Measurements from ENCODE around the gene FSTL4. TPM values are rescaled to one million over a fixed set of nuclear protein-coding genes. Genes with fewer than 3 reads are reported as not detected.

The FSTL4 gene
- total RNA-seq, 2 donors from 2014 or later, result 4.5 to 10.1 TPM

GRCh38 chr5:133440467-133441115, 171.8 kb downstream of the FSTL4 start:
- intact Hi-C loops (cut with DNase I), result no loop called here
- Histone ChIP-seq H3K4me3 (no peak overlapping the region), H3K27ac (no peak overlapping the region), H3K9me3 (no peaks in the 10 kb centered on the region), H3K27me3 (replicated peaks; ENCODE audit: insufficient read depth) (no peaks in the 10 kb centered on the region), H3K4me1 (replicated peaks) (no peaks in the 10 kb centered on the region), H3K36me3 (no peaks in the 10 kb centered on the region)
- TF ChIP-seq POLR2AphosphoS5 (IDR thresholded peaks at IDR 0.05) (no peak), POLR2A (IDR thresholded peaks at IDR 0.05) (no peak), CTCF (IDR thresholded peaks at IDR 0.05) (no peak)
- 72% methylated on average over 6 of the region's 7 CpGs for WGBS
- no peak for DNase-seq (ENCODE audit: low spot score)

DNA sequence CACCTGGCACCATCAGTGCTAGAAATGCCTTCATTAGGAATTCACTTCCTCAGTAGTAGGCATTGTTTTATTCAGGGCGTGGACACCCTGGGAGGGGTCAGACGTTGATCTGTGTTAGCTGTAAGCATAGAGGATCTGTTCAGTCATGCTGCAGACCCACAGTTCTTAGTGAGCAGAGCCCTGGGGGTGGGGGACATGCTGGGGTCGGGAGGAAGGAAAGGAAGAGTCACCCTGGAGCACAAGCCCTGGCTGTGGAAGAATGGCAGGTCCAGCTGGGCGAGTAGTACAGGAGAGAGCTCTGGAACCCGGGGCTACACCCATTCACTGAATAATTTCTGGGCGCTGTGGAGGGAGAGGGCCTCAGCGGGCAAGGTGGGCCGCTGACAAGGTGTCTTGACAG, 172.5 kb downstream of the FSTL4 start:
- no peaks in the 10 kb centered on the region for H3K36me3 ChIP-seq

GRCh38 chr5:133438487-133438886, 173.9 kb downstream of the FSTL4 start:
- H3K4me1 ChIP-seq (replicated peaks), result no peaks in the 10 kb centered on the region
- H3K27ac ChIP-seq, result no peak overlapping the region
- H3K27me3 ChIP-seq (replicated peaks; ENCODE audit: insufficient read depth), result no peaks in the 10 kb centered on the region
- TF ChIP-seq POLR2A (IDR thresholded peaks at IDR 0.05) (no peak), CTCF (IDR thresholded peaks at IDR 0.05) (no peak), POLR2AphosphoS5 (IDR thresholded peaks at IDR 0.05) (no peak)
- H3K4me3 ChIP-seq, result no peak overlapping the region
- 96% methylated on average over 3 of the region's 3 CpGs for WGBS
- H3K9me3 ChIP-seq, result no peaks in the 10 kb centered on the region
- intact Hi-C loops (cut with DNase I), result no loop called here
- H3K36me3 ChIP-seq, result no peaks in the 10 kb centered on the region
- DNase-seq (ENCODE audit: low spot score), result no peak

More for the DNA sequence above, 172.5 kb downstream of the FSTL4 start:
- Histone ChIP-seq H3K9me3 (no peaks in the 10 kb centered on the region), H3K4me3 (no peak overlapping the region), H3K4me1 (replicated peaks) (no peaks in the 10 kb centered on the region), H3K27me3 (replicated peaks; ENCODE audit: insufficient read depth) (no peaks in the 10 kb centered on the region), H3K27ac (no peak overlapping the region)
- intact Hi-C loops (cut with DNase I), result no loop called here
- TF ChIP-seq POLR2A (IDR thresholded peaks at IDR 0.05), result no peak
- TF ChIP-seq CTCF (IDR thresholded peaks at IDR 0.05), result no peak
- no peak for TF ChIP-seq POLR2AphosphoS5 (IDR thresholded peaks at IDR 0.05)
- WGBS, result 66% methylated on average over 8 of the region's 8 CpGs
- no peak for DNase-seq (ENCODE audit: low spot score)

- Histone ChIP-seq H3K27ac (no peak overlapping the region), H3K4me3 (no peak overlapping the region), H3K27me3 (replicated peaks; ENCODE audit: insufficient read depth) (no peaks in the 10 kb centered on the region), H3K4me1 (replicated peaks) (no peaks in the 10 kb centered on the region), H3K9me3 (no peaks in the 10 kb centered on the region), H3K36me3 (no peaks in the 10 kb centered on the region)
- no peak for DNase-seq (ENCODE audit: low spot score)
- TF ChIP-seq CTCF (IDR thresholded peaks at IDR 0.05) (no peak), POLR2AphosphoS5 (IDR thresholded peaks at IDR 0.05) (no peak), POLR2A (IDR thresholded peaks at IDR 0.05) (no peak)
- intact Hi-C loops (cut with DNase I), result no loop called here
Observed at GRCh38 chr5:133434336-133434735, 178.0 kb downstream of the FSTL4 start.

DNA sequence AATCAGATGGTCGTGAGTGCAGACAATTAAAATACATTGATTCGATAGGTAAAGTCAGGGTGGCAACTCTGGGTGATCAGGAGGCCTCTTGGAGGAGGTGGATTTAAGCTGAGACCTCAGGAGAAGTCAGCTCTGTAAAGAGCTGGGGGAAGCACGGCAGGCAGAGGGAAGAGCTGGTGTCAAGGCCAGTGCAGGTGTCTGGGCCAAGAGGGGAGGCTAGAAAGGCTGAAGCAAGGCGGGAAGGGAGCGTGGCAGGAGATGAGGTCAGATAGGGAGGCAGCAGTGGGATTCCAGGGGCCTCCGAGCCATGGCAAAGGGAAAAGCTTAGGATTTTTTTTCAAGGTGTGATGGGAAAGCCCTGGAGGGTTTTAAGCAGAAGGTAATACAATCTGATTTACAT, 178.7 kb downstream of the FSTL4 start:
- 58% methylated on average over 6 of the region's 6 CpGs for WGBS
- Histone ChIP-seq H3K4me3 (no peak overlapping the region), H3K4me1 (replicated peaks) (no peaks in the 10 kb centered on the region), H3K9me3 (no peaks in the 10 kb centered on the region), H3K27me3 (replicated peaks; ENCODE audit: insufficient read depth) (no peaks in the 10 kb centered on the region), H3K36me3 (no peaks in the 10 kb centered on the region), H3K27ac (no peak overlapping the region)
- TF ChIP-seq POLR2A (IDR thresholded peaks at IDR 0.05), result no peak
- TF ChIP-seq POLR2AphosphoS5 (IDR thresholded peaks at IDR 0.05), result no peak
- no peak for TF ChIP-seq CTCF (IDR thresholded peaks at IDR 0.05)
- intact Hi-C loops (cut with DNase I), result no loop called here
- no peak for DNase-seq (ENCODE audit: low spot score)

Measured in prostate gland (tissue), 2 donors.